Ascending aorta (tissue), 2 donors: ENCODE results near the gene FOXO1. TPM values are rescaled to one million over a fixed set of nuclear protein-coding genes. Genes with fewer than 3 reads are reported as not detected.

Source experiments
- DNase-seq, 2 donors: peaks; one replicate each; pipeline ENCODE4 v3.0.0-alpha.2; 2019; ENCODE audit warnings: low spot score in 2 of 2
- H3K27ac ChIP-seq, 2 donors: fragments of 200-600 bp; sonication (generic); one replicate each; pipeline ENCODE4 v1.5.1; 2016 to 2017; ENCODE audit warnings: mild to moderate bottlenecking in 1 of 2
- H3K27me3 ChIP-seq: fragments of 200-600 bp; sonication (generic); one replicate; pipeline ENCODE4 v1.5.1; 2017
- H3K36me3 ChIP-seq, 2 donors: fragments of 200-600 bp; sonication (generic); one replicate each; pipeline ENCODE4 v1.5.1; 2016
- H3K4me1 ChIP-seq, 2 donors: fragments of 200-600 bp; sonication (generic); one replicate each; pipeline ENCODE4 v1.5.1; 2016 to 2017; ENCODE audit warnings: mild to moderate bottlenecking in 1 of 2
- H3K4me3 ChIP-seq, 2 donors: fragments of 200-600 bp; sonication (generic); one replicate each; pipeline ENCODE4 v1.5.1; 2016 to 2017; ENCODE audit warnings: mild to moderate bottlenecking in 1 of 2
- H3K9me3 ChIP-seq, 2 donors: fragments of 200-600 bp; sonication (generic); one replicate each; pipeline ENCODE4 v1.5.1; 2016
- CTCF ChIP-seq, 3 experiments: fragments of 200-600 bp in 2 of 3; fragments of 450-650 bp in 1 of 3; sonication (generic) in 2 of 3; IDR thresholded peaks; one replicate each; pipeline ENCODE4 v1.5.1; 2016 to 2019; ENCODE audit warnings: antibody characterized with exemption in 3 of 3, mild to moderate bottlenecking in 1 of 3, moderate library complexity in 1 of 3
- intact Hi-C: fragments of 100-400 bp; cut with DNase I; formaldehyde crosslinking; loops from one replicate; pipeline ENCODE4 v1.15.1; 2023
- total RNA-seq: library from RNA; depleted of rRNA; stranded (reverse); fragments of >200 nt; gene quantifications from one replicate; pipeline ENCODE4 v1.1.0, GENCODE V29; 2016

FOXO1 gene
- total RNA-seq, 1 donor from 2014 or later: 65.1 TPM

DNA sequence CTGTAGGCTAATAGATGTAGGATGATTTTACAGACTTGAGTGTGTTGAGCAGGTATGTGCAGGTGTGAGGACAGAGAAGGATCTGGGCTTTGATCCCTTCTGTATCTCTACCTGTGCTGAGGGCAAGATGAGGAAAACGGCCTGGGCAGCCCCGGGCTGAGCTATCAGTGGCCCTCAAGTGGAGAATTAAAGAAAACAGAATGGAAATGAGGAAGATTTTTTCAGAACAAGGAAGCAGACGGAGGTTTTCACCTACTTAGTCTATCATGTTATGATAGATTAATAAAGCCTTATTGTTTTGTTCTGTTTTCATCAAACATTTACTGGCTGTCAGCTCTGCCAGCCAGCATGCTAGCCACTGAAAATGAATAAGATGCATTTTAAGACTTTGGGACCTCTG, 22.3 kb upstream of the FOXO1 start:
- Histone ChIP-seq H3K36me3 (no peaks in the 10 kb centered on the region), H3K9me3 (no peaks in the 10 kb centered on the region), H3K27ac (no peak overlapping the region), H3K4me3 (no peak overlapping the region), H3K4me1 (no peaks in the 10 kb centered on the region), H3K27me3 (no peaks in the 10 kb centered on the region)
- no peak for TF ChIP-seq CTCF (IDR thresholded peaks at IDR 0.05)
- no peak for DNase-seq
- intact Hi-C loops: no loop called here

GRCh38 chr13:40682449-40683240, 16.2 kb upstream of the FOXO1 start:
- peaks cover 0 to 10% of the 10 kb centered on the region in 2 donors for H3K4me1 ChIP-seq
- intact Hi-C loops: loop anchor here (1.0 to 2.0 kb wide), 3 partner anchors 613 to 998 kb away; no protein-coding TSS in a partner anchor
- H3K4me3 ChIP-seq: no peak overlapping the region
- no peaks in the 10 kb centered on the region for H3K36me3 ChIP-seq
- H3K27ac ChIP-seq: no peak overlapping the region
- DNase-seq: no peak
- TF ChIP-seq CTCF (IDR thresholded peaks at IDR 0.05): peak; percentile 55 to 77 (median 61)
- no peaks in the 10 kb centered on the region for H3K27me3 ChIP-seq
- H3K9me3 ChIP-seq: no peaks in the 10 kb centered on the region

GRCh38 chr13:40681341-40682146, 15.1 kb upstream of the FOXO1 start:
- Histone ChIP-seq H3K4me3 (no peak overlapping the region), H3K27ac (no peak overlapping the region), H3K27me3 (no peaks in the 10 kb centered on the region), H3K9me3 (no peaks in the 10 kb centered on the region), H3K4me1 (peaks cover 0 to 10% of the 10 kb centered on the region in 2 donors), H3K36me3 (no peaks in the 10 kb centered on the region)
- no peak for TF ChIP-seq CTCF (IDR thresholded peaks at IDR 0.05)
- no peak for DNase-seq
- intact Hi-C loops: loop anchor here (1.0 to 2.0 kb wide), 2 partner anchors 612 to 997 kb away; no protein-coding TSS in a partner anchor

DNA sequence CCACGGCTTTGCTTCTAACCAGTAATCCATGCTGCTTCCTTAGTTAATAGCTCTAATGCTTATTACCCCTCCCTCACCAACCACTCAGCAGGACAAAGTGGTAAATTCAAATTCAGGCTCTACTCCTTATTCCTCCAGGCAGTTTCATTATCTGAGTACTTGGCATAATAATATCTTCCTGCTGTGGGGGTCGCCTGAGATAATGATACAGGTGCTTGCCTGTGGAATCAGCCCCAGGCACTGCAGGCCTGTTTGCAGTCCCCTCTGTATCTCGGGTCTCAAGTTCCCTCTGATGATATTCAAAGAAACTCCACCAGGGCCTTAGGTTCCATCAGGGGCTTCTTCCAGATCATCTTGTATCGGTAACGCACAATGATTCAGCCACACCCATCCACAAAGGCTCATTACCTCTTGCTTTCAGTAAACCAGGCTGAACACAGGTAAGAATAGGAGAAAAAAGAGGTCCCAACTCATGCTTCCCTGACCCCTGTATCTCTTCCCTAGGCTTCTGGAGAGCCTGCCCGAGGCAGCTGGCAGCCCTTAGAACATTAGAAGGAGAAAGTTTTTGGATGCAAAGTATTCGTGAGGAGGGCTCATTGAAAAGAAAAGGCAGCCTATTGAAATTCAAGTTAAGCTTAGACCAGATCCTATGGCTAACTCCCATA, 14.3 kb upstream of the FOXO1 start:
- Histone ChIP-seq H3K27ac (no peak overlapping the region), H3K36me3 (no peaks in the 10 kb centered on the region), H3K4me3 (no peak overlapping the region), H3K4me1 (peaks cover 0 to 10% of the 10 kb centered on the region in 2 donors), H3K27me3 (no peaks in the 10 kb centered on the region), H3K9me3 (no peaks in the 10 kb centered on the region)
- DNase-seq: no peak
- intact Hi-C loops: no loop called here
- no peak for TF ChIP-seq CTCF (IDR thresholded peaks at IDR 0.05)

DNA sequence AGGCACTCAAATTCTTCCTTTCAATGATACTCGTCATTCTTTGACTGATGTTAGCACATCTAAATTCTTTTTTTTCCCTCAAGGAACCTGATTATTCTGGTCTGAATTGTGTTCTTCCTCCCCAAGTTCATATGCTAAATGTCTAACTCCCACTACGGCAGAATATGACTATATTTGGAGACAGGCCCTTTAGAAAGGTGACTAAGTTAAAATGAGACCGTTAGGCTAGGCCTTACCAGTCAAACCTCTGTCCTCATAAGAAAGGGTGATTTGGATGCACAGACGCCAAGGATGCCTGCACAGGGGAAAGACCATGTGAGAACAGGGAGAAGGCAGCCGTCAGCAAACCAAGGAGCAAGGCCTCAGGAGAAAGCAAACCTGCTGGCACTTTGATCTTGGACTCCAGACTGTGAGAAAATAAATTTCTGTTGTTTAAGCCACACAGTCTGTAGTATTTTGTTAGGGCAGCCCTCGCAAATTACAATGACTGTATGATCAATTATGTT, 13.1 kb upstream of the FOXO1 start:
- H3K27me3 ChIP-seq: no peaks in the 10 kb centered on the region
- no peak for DNase-seq
- H3K4me1 ChIP-seq: peaks cover 0 to 10% of the 10 kb centered on the region in 2 donors
- H3K27ac ChIP-seq: no peak overlapping the region
- intact Hi-C loops: no loop called here
- TF ChIP-seq CTCF (IDR thresholded peaks at IDR 0.05): no peak
- no peaks in the 10 kb centered on the region for H3K36me3 ChIP-seq
- no peak overlapping the region for H3K4me3 ChIP-seq
- H3K9me3 ChIP-seq: no peaks in the 10 kb centered on the region
